Activated CD8-positive, alpha-beta memory T cell treated with anti-CD3 and anti-CD28 coated beads, Interleukin-2, amount 50 U/mL, for 48 hours (primary cell): ENCODE data around the gene MYRFL.
"Not testable (repeated sequence)": the region's sequence is repeated elsewhere in the genome, so short reads cannot be mapped to it uniquely, and the experiment has no call there.

ENCODE experiments used
- DNase-seq: peaks from one replicate; pipeline ENCODE4 v3.0.0-alpha.2; 2020

Gene MYRFL

GRCh38 chr12:69844416-69844815, 19.4 kb downstream of the MYRFL start:
- no peak for DNase-seq

GRCh38 chr12:69844836-69845235, 19.8 kb downstream of the MYRFL start:
- DNase-seq = no peak

GRCh38 chr12:69846976-69847375, 21.9 kb downstream of the MYRFL start:
- no peak for DNase-seq

DNA sequence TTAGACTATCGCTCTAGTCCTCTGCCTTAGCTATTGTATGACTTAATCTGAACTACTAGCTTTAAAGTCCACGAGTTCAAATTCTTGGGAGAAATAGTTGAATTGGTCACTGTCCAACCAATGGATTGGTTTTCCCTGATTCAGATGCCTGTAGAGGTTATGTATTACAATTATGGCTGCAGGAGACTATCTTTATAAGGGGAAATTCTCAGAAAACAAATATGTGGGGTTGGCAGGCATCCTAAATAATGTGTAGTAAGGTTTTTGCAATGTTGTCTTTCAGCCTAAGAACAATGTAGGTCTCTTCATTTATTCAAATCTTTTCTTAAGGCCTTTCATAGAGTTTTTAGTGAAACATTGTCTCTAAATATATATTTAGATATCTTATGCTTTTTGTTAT, 26.9 kb downstream of the MYRFL start:
- DNase-seq = no peak

DNA sequence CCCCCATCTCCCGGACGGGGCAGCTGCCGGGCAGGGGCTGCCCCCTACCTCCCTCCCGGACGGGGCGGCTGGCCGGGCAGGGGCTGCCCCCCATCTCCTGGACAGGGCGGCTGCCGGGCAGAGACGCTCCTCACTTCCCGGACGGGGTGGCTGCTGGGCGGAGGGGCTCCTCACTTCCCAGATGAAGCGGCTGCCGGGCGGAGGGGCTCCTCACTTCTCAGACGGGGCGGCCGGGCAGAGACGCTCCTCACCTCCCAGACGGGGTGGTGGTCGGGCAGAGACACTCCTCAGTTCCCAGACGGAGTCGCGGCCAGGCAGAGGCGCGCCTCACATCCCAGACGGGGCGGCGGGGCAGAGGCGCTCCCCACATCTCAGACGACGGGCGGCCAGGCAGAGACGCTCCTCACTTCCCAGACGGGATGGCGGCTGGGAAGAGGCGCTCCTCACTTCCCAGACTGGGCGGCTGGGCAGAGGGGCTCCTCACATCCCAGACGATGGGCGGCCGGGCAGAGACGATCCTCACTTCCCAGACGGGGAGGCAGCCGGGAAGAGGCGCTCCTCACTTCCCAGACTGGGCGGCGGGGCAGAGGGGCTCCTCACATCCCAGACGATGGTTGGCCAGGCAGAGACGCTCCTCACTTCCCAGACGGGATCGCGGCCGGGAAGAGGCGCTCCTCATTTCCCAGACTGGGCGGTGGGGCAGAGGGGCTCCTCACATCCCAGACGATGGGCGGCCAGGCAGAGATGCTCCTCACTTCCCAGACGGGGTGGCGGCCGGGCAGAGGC, 28.3 kb downstream of the MYRFL start:
- not testable (repeated sequence) for DNase-seq

DNA sequence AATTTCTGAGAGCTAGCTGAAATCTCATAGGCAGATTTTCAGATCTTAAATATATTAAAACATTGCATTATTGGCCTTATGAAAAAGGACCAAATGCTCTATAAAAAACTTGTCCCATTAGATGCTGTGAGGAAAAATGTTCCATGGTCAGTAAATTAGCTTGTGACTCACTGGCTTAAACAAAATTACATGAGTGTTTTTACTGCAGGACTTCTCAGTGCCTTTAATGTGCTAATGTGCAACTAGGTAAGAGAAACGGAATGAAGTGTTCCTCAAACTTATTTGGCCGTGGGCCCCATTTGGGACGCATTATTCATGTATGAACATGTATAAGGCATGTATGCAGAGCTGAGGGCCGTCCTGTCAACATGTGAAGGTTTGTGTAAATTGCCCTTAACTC, 41.7 kb downstream of the MYRFL start:
- no peak for DNase-seq

DNA sequence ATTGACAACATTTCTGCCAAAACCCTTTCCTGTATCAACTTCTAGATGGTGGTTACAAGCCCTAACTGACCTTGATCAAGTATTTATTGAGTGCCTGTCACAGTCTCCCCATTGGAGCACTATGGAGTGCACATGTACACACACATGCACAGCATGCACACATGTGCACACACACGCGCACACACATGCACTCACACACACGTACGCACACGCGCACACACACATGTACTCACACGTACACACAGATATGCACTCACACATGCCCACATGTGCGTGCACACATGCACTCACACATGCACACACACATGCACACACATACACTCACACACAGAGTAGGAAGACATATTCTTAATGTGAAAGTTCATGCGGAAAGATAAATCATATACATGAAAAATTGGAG, 43.7 kb downstream of the MYRFL start:
- DNase-seq = no peak

DNA sequence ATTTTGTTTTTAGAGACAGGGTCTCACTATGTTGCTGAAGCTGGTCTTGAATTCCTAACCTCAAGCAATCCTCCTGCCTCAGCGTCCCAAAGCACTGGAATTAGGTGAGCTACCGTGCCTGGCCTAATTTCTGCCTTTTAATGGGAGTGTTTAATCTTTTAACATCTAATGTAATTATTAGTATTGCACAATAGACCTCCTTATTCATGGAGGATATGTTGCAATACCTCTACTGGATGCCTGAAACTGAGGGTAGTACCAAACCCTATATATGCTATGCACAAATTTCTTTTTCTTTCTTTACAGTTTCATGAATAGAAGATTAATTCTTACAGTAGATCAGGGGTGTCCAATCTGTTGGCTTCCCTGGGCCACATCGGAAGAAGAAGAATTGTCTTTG, 47.8 kb downstream of the MYRFL start:
- DNase-seq = no peak

GRCh38 chr12:69873429-69873828, 48.4 kb downstream of the MYRFL start:
- no peak for DNase-seq

DNA sequence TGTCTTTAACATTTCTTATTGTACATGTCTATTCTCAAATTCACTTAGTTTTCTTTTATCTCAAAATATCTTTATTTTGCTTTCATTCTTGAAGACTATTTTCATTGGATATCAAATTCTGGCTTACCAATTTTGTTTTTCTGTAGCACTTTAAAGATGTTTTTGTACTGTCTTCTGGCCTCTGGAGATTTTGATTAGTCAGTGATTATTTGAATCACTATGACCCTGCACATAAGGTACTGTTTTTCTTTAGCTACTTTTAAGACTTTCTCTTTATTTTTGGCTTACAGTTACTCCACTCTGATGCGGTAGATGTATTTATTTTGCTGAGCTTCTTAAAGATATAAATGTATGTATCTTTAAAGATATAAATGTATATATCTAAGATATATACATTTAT, 49.6 kb downstream of the MYRFL start:
- DNase-seq = no peak

DNA sequence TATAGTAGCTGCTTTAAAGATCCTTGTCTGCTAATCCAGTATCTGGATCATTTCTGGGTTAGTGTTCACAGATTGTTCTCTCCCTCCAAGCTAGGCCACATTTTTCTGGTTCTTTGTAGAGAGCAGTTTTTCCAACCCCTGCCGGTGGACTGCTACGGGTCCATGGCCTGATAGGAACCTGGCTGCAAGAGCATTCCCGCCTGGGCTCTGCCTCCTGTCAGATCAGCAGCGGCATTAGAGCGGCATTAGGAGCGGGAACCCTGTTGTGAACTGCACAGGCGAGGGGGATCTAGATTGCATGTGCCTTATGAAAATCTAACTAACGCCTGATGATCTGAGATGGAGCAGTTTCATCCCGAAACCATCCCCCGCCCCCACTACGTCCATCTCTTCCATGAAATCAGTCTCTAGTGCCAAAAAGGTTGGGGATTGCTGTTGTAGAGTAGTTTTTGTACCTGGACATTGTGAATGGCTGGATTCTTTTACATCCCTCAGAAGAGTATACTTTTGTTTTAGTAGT, 50.4 kb downstream of the MYRFL start:
- no peak for DNase-seq

DNA sequence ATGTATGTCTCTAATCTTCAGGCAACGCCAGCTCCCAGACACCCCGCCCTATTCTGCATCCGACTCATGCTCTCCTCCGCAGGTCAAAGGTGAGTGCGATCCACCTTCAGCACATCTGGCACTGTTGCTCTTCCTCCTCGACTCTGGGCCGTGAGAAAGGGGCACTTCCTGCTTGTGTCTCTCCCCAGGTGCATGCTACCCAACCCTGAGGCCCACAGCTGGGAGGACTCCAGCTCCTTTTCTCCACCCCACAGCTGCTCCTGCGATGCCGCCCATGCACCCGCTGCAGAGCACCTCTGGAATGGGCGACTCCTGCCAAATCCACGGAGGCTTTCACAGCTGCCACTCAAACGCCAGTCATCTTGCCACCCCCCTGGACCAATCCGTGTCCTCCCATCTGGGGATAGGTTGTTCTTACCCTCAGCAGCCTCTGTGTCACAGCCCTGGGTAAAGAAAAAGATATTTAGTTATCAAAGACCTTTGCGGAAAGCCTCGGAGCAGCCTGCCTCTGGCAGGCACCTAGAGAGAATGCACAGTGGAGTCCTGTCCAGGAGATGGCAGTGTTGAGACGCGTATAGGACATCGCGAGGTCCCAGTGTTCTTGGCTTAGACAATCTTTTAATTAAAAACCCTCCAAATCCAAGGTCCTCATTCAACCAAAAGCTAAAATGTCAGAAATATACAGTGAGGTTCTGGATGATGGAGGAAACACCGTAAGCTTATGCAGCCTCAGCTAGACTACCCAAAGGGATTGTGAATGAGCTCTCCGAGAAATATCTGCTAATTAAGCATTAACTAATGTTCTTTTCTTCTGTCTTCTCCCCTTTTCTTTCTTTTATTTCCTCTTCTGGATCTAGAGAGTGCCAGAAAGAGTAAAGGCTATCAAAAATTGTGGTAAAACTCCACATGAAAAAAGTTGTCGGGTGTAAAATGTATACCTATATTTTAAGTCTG, 54.3 kb downstream of the MYRFL start:
- DNase-seq = peak; percentile 77

GRCh38 chr12:69880571-69880970, 55.5 kb downstream of the MYRFL start:
- DNase-seq = no peak

GRCh38 chr12:69881771-69882170, 56.7 kb downstream of the MYRFL start:
- no peak for DNase-seq

- no peak for DNase-seq
Measured at GRCh38 chr12:69884386-69884785, 59.4 kb downstream of the MYRFL start.

- no peak for DNase-seq
Measured at GRCh38 chr12:69885658-69886057, 60.6 kb downstream of the MYRFL start.

DNA sequence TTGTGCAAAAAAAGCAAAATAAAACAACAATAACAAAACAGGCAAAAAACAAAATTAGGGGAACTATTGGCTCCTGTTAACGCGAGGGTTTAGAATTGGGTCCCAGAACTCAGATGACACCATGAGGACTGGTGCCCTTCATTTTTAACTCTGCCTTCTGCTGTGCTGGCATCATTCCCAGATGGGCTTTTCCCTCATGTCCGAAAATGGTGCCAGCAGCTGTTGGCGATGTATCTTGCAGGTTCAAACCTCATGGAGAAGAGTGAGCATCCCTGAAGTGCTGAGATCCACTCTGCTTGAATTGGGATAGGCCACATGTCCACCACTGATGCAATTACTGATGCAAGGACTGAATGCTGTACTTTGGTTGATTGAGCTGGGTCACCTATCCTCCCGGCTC, 61.1 kb downstream of the MYRFL start:
- DNase-seq = no peak

DNA sequence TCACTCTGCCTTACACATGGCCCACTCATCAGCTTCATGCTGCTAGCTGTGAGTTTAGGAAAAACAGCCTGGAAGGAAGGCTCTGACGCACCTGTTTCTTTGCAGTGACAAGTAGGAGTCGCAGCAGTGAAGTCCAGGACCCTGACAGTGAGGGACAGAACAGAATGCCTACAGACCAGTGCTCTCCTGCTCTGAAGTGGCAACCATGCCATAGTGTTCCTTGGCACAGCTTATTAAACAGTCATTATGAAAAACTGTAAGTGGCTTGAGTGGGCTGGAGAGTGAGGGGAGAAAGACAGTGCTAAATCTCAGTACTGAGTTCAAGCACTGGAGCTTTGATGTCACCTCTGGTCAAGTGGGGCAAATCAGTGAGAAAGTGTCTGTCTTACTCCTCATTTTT, 61.7 kb downstream of the MYRFL start:
- DNase-seq = no peak

DNA sequence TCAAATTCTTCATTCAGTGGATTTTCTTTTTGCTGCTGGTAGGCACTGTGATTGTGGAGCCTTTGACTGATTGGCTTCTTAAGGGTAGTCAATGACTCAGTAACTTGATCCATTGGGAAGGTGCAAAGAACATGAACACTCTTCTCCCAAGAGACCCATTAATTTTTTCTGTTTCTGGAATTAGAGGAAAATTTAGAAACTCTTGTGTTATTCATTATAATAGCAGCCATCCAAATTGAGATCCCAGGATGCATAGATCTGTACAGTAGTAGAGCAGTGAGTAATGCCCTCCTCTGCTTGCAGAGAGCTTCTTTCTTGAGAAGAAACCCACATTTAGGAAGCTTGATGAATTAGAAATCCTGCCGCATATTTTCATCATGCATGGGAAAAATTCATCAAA, 63.9 kb downstream of the MYRFL start:
- DNase-seq = no peak

DNA sequence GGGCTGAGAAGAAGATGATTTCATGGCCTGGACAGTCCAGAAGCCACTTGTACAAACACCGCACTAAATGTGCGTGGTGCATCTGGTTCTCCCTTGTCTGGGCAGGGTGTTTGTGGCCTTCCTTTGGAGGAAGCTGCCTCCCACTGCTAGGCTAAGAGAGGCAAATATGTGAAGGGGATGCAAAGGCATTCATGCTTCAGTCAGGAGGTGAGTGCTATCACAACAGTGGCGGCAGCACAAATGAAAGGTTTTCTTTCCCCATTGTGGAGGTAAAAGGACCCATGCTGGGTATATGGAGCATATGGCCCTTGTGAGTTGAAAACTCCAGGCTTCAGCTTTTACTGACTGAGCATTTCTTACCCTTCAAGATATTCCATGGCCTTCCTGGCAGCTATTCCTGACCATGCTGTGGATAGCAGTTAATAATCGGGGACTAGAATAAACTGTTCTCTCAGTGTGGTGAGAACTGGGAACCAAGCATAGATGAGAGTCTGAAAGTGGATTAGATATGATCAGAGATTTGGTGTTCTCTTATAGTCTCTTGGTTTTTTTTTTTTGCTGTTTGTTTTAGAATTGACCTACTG, 69.9 kb downstream of the MYRFL start:
- no peak for DNase-seq

DNA sequence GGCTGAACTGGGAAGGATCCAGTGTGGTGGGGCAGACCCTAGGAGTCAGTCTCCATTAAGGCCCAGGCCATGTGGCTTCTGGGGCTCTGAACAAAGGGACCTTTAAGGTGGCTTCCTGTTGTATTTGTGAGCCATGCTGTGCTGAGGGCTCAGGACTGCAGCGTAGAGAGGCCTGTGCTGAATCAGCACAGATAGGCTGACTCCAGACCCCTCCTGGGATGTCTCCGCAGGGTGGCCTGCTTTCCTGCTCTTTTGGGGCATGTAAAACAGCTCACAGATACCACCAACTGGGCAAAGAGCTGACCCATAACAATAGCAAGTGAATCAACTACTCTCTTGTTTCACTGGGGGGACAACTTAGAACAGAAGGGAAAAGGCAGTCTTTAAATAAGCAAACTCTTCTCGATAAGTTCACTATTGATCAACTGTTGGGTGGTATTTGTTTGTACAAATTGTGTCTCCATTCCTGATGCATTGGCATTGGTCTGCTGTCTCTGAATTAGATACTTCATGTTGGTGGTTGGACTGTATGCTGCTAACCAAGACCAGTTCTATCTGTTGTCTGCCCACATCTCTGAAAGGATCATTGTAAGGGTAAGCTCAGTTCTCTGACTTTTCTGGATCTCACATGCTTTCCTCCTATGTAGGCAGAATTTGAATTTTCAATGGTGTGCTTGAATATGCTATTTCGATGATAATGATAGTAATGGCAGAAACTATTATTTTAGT, 71.8 kb downstream of the MYRFL start:
- no peak for DNase-seq

DNA sequence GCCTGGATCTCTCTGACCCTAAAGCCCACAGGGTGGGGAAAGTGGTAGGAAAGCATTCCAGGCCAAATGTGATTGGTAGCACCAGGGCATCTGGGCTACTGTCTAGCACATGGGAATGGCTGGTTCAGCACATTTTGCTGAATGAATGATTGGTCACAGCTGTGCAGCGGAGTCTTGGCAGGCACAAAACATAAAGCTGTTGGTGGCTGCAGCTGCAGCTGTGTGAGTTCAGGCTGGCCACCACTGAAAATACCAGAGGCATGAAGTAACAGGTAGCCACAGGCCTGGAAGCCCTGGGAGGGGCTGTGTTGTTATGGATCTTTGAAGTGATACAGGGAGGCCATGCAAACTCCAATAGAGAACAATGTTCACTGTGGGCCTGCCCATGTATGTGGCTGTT, 72.7 kb downstream of the MYRFL start:
- DNase-seq = no peak

GRCh38 chr12:69898236-69898635, 73.2 kb downstream of the MYRFL start:
- no peak for DNase-seq
